ENCODE measurements around the gene PRKD1. TPM values are rescaled to one million over a fixed set of nuclear protein-coding genes. Genes with fewer than 3 reads are reported as not detected.

Gene PRKD1
- total RNA-seq, 2 donors from 2014 or later, result 12.0 to 12.6 TPM

DNA sequence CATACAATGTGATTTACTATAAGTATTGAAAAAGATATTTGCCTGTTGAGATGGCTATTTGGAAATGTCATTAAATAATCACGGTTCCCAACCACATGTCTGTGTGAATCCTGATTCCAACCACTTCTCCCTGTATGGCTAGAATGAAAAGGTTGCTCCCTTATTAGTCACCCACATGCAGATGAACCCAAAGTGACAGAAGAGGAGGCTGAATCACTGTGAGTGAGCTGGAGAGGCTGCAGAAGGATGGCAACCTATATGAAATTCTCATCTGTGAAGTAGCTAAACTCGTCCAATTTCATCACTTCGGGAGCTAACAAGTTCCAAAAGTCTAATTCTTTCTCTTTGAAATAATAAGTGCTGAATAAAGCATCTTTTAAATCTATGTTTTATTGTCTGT is 300.5 kb downstream of the PRKD1 start:
- TF ChIP-seq, protein P1, sequence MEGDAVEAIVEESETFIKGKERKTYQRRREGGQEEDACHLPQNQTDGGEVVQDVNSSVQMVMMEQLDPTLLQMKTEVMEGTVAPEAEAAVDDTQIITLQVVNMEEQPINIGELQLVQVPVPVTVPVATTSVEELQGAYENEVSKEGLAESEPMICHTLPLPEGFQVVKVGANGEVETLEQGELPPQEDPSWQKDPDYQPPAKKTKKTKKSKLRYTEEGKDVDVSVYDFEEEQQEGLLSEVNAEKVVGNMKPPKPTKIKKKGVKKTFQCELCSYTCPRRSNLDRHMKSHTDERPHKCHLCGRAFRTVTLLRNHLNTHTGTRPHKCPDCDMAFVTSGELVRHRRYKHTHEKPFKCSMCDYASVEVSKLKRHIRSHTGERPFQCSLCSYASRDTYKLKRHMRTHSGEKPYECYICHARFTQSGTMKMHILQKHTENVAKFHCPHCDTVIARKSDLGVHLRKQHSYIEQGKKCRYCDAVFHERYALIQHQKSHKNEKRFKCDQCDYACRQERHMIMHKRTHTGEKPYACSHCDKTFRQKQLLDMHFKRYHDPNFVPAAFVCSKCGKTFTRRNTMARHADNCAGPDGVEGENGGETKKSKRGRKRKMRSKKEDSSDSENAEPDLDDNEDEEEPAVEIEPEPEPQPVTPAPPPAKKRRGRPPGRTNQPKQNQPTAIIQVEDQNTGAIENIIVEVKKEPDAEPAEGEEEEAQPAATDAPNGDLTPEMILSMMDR (conservative IDR thresholded peaks at IDR 0.05), result no peak
- 95% methylated on average over 3 of the region's 3 CpGs; no CpG with 5 or more reads in 1 of the 2 experiments for WGBS, 2 experiments (ENCODE audit: insufficient coverage in 1 of 2, insufficient read length in 1 of 2)

DNA sequence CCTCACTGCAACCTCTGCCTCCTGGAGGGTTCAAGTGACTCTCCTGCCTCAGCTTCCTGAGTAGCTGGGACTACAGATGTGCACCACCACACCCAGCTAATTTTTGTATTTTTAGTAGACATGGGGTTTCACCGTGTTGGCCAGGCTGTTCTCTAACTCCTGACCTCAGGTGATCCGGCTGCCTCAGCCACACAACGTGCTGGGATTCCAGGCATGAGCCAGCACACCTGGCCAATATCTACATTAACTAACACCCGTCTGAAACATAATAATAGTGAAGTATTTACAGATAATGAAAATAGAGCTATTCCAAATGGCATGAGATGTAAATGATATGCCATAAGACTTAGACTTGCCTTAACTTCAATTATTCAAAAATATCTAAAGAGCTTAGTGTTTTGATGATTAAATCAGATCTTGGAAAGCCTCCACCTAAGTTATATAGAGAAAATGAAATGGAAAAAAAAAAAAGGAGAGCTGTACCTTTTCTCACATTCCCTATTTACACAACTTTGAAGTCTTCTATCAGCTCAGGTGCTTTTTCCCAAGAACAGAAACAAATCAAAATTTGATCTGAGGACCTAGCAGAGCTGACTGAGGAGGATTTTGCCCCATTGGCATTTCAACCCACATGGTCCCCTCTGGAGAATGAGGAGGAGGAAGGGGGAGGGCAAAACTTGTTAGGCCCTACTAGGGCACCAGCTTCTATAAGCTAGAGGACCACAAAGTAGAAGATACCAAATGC is 309.2 kb downstream of the PRKD1 start:
- Mint-ChIP-seq H3K9me3 (peaks cover 5% of the 10 kb centered on the region), H3K4me1 (no peaks in the 10 kb centered on the region), H3K27me3 (ENCODE audit: insufficient read depth) (no peaks in the 10 kb centered on the region), H3K4me3 (no peak overlapping the region), H3K36me3 (ENCODE audit: low read depth) (peaks cover 4% of the 10 kb centered on the region), H3K27ac (no peak overlapping the region)
- Histone ChIP-seq H3K9ac (ENCODE audit: extremely low read depth, low read length, poor library complexity, severe bottlenecking) (no peak overlapping the region), H3K4me1 (ENCODE audit: control insufficient read depth, insufficient read depth, low read length) (no peaks in the 10 kb centered on the region), H3K27me3 (ENCODE audit: control insufficient read depth, insufficient read depth, low read length, poor library complexity, severe bottlenecking) (no peaks in the 10 kb centered on the region), H3K36me3 (ENCODE audit: control insufficient read depth, insufficient read depth, low read length) (no peaks in the 10 kb centered on the region), H3K27ac (ENCODE audit: low read depth, low read length) (no peak overlapping the region), H3K4me3 (ENCODE audit: low read length) (no peak overlapping the region), H3K9me3 (ENCODE audit: control insufficient read depth, low read length) (peaks cover 6% of the 10 kb centered on the region)
- TF ChIP-seq, protein P1 (conservative IDR thresholded peaks at IDR 0.05), result no peak
- no peak for DNase-seq
- 95 to 100% methylated on average over 1 to 4 of the region's 4 CpGs for WGBS, 2 experiments (ENCODE audit: insufficient coverage in 1 of 2, insufficient read length in 1 of 2)

More for the DNA sequence above, 300.5 kb downstream of the PRKD1 start:
- Mint-ChIP-seq H3K4me1 (no peaks in the 10 kb centered on the region), H3K4me3 (no peak overlapping the region), H3K36me3 (ENCODE audit: low read depth) (peaks cover 2% of the 10 kb centered on the region), H3K27ac (no peak overlapping the region), H3K27me3 (ENCODE audit: insufficient read depth) (no peaks in the 10 kb centered on the region), H3K9me3 (no peaks in the 10 kb centered on the region)
- H3K36me3 ChIP-seq (ENCODE audit: control insufficient read depth, insufficient read depth, low read length), result no peaks in the 10 kb centered on the region
- no peaks in the 10 kb centered on the region for H3K27me3 ChIP-seq (ENCODE audit: control insufficient read depth, insufficient read depth, low read length, poor library complexity, severe bottlenecking)
- no peak for DNase-seq
- no peaks in the 10 kb centered on the region for H3K4me1 ChIP-seq (ENCODE audit: control insufficient read depth, insufficient read depth, low read length)
- H3K9me3 ChIP-seq (ENCODE audit: control insufficient read depth, low read length), result no peaks in the 10 kb centered on the region
- no peak overlapping the region for H3K4me3 ChIP-seq (ENCODE audit: low read length)
- H3K9ac ChIP-seq (ENCODE audit: extremely low read depth, low read length, poor library complexity, severe bottlenecking), result no peak overlapping the region
- H3K27ac ChIP-seq (ENCODE audit: low read depth, low read length), result no peak overlapping the region

DNA sequence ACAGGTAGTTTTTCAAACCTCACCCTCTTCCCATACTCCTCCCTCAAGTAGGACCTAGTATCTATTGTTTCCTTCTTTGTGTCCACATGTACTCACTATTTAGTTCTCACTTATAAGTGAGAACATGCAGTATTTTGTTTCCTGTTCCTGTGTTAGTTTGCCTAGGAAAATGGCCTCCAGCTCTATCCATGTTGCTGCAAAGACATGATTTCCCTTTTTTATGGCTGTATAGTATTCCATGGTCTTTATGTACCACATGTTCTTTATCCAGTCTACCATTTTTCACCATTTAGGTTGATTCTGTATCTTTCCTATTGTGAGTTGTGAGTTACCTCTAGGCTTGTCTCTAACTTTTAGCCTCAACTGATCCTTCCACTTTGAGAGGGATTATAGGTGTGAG is 310.7 kb downstream of the PRKD1 start:
- Histone ChIP-seq H3K27ac (ENCODE audit: low read depth, low read length) (no peak overlapping the region), H3K9me3 (ENCODE audit: control insufficient read depth, low read length) (peaks cover 6% of the 10 kb centered on the region), H3K36me3 (ENCODE audit: control insufficient read depth, insufficient read depth, low read length) (no peaks in the 10 kb centered on the region), H3K4me1 (ENCODE audit: control insufficient read depth, insufficient read depth, low read length) (no peaks in the 10 kb centered on the region), H3K4me3 (ENCODE audit: low read length) (no peak overlapping the region), H3K27me3 (ENCODE audit: control insufficient read depth, insufficient read depth, low read length, poor library complexity, severe bottlenecking) (no peaks in the 10 kb centered on the region), H3K9ac (ENCODE audit: extremely low read depth, low read length, poor library complexity, severe bottlenecking) (no peak overlapping the region)
- Mint-ChIP-seq H3K36me3 (ENCODE audit: low read depth) (peaks cover 2% of the 10 kb centered on the region), H3K9me3 (peaks cover 5% of the 10 kb centered on the region), H3K27ac (no peak overlapping the region), H3K4me3 (no peak overlapping the region), H3K27me3 (ENCODE audit: insufficient read depth) (no peaks in the 10 kb centered on the region), H3K4me1 (no peaks in the 10 kb centered on the region)
- TF ChIP-seq, protein P1 (conservative IDR thresholded peaks at IDR 0.05), result no peak
- DNase-seq, result no peak
